ENCODE measurements around the gene KLF13.

KLF13 gene

GRCh38 chr15:31371520-31372240 lies 45.0 kb downstream of the KLF13 start:
- DNase-seq = no peak
- Histone ChIP-seq H3K4me1 (ENCODE audit: low read length) (peaks cover 24% of the 10 kb centered on the region), H2AFZ (ENCODE audit: low read length) (no peak overlapping the region), H4K20me1 (ENCODE audit: insufficient read depth, low read length) (peaks cover 12% of the 10 kb centered on the region; the same call in 1 of the 2 replicates), H3F3A (ENCODE audit: insufficient read depth, low read length) (peaks cover 10% of the 10 kb centered on the region), H3K9me2 (replicated peaks; ENCODE audit: insufficient read depth, low read length) (no peaks in the 10 kb centered on the region), H3K9me3 (replicated peaks; ENCODE audit: insufficient read depth, low read length) (no peaks in the 10 kb centered on the region), H3K79me2 (ENCODE audit: low read length) (peaks cover 99% of the 10 kb centered on the region), H3K27ac (ENCODE audit: low read length) (no peak overlapping the region), H3K4me3 (ENCODE audit: low read length) (no peak overlapping the region), H3K36me3 (replicated peaks; ENCODE audit: insufficient read depth, low read length) (no peaks in the 10 kb centered on the region; the same call in 1 of the 2 replicates), H3K9ac (ENCODE audit: low read length) (no peak overlapping the region), H3K27me3 (replicated peaks; ENCODE audit: insufficient read depth, low read length) (no peaks in the 10 kb centered on the region), H3K4me2 (ENCODE audit: low read depth, low read length) (no peak overlapping the region)
- TF ChIP-seq EZH2 (optimal IDR thresholded peaks at IDR 0.05; ENCODE audit: low read depth, low read length) (no peak), EZH2phosphoT487 (IDR thresholded peaks at IDR 0.05; ENCODE audit: low read length) (no peak)
- TF ChIP-seq, protein P1, sequence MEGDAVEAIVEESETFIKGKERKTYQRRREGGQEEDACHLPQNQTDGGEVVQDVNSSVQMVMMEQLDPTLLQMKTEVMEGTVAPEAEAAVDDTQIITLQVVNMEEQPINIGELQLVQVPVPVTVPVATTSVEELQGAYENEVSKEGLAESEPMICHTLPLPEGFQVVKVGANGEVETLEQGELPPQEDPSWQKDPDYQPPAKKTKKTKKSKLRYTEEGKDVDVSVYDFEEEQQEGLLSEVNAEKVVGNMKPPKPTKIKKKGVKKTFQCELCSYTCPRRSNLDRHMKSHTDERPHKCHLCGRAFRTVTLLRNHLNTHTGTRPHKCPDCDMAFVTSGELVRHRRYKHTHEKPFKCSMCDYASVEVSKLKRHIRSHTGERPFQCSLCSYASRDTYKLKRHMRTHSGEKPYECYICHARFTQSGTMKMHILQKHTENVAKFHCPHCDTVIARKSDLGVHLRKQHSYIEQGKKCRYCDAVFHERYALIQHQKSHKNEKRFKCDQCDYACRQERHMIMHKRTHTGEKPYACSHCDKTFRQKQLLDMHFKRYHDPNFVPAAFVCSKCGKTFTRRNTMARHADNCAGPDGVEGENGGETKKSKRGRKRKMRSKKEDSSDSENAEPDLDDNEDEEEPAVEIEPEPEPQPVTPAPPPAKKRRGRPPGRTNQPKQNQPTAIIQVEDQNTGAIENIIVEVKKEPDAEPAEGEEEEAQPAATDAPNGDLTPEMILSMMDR (IDR thresholded peaks at IDR 0.05; ENCODE audit: low read length) = no peak

DNA sequence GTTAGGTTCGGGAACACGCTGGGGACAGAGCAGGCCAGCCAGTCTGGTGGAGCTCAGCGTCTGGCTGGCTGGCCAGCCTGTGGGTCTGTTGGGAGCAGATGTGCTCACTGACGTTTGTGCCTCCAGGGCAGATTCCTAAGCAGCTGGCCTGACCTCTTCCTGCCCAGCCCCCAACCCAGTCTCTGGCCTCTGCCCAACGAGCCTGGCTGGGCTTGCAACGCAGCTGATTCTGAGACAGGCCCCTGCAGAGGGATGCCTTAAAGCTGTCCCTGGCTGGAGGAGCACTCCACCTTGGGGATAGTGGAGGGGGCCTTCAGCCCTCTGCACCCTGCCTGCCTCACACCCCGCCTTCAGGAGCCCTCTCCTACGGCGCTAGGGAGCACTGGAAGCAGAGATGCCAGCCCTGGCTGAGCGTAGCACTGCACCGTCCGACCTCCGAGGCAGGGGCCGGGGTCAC lies 46.0 kb downstream of the KLF13 start:
- H3K27me3 ChIP-seq (replicated peaks; ENCODE audit: insufficient read depth, low read length) = no peaks in the 10 kb centered on the region
- H3K9ac ChIP-seq (ENCODE audit: low read length) = no peak overlapping the region
- no peaks in the 10 kb centered on the region for H3K9me2 ChIP-seq (replicated peaks; ENCODE audit: insufficient read depth, low read length)
- no peaks in the 10 kb centered on the region; the same call in 1 of the 2 replicates for H3K36me3 ChIP-seq (replicated peaks; ENCODE audit: insufficient read depth, low read length)
- no peak overlapping the region for H3K27ac ChIP-seq (ENCODE audit: low read length)
- H3K4me1 ChIP-seq (ENCODE audit: low read length) = peaks cover 14% of the 10 kb centered on the region
- peaks cover 96% of the 10 kb centered on the region for H3K79me2 ChIP-seq (ENCODE audit: low read length)
- peaks cover 7% of the 10 kb centered on the region; the same call in 1 of the 2 replicates for H3F3A ChIP-seq (ENCODE audit: insufficient read depth, low read length)
- no peak overlapping the region for H3K4me3 ChIP-seq (ENCODE audit: low read length)
- H3K9me3 ChIP-seq (replicated peaks; ENCODE audit: insufficient read depth, low read length) = no peaks in the 10 kb centered on the region
- DNase-seq = no peak
- peaks cover 12% of the 10 kb centered on the region; the same call in 1 of the 2 replicates for H4K20me1 ChIP-seq (ENCODE audit: insufficient read depth, low read length)
- TF ChIP-seq, protein P1 (IDR thresholded peaks at IDR 0.05; ENCODE audit: low read length) = no peak
- TF ChIP-seq EZH2 (optimal IDR thresholded peaks at IDR 0.05; ENCODE audit: low read depth, low read length) = no peak
- no peak for TF ChIP-seq EZH2phosphoT487 (IDR thresholded peaks at IDR 0.05; ENCODE audit: low read length)
- H2AFZ ChIP-seq (ENCODE audit: low read length) = no peak overlapping the region
- H3K4me2 ChIP-seq (ENCODE audit: low read depth, low read length) = no peak overlapping the region

GRCh38 chr15:31373096-31373865 lies 46.6 kb downstream of the KLF13 start:
- Histone ChIP-seq H3K36me3 (replicated peaks; ENCODE audit: insufficient read depth, low read length) (no peaks in the 10 kb centered on the region; the same call in 1 of the 2 replicates), H3K9me2 (replicated peaks; ENCODE audit: insufficient read depth, low read length) (no peaks in the 10 kb centered on the region), H4K20me1 (ENCODE audit: insufficient read depth, low read length) (peaks cover 8% of the 10 kb centered on the region; the same call in 1 of the 2 replicates), H3K79me2 (ENCODE audit: low read length) (peaks cover 90% of the 10 kb centered on the region), H3K27ac (ENCODE audit: low read length) (no peak overlapping the region), H3K4me1 (ENCODE audit: low read length) (peaks cover 8% of the 10 kb centered on the region), H3K9ac (ENCODE audit: low read length) (no peak overlapping the region), H3K4me2 (ENCODE audit: low read depth, low read length) (no peak overlapping the region), H3K27me3 (replicated peaks; ENCODE audit: insufficient read depth, low read length) (no peaks in the 10 kb centered on the region), H3K4me3 (ENCODE audit: low read length) (no peak overlapping the region), H3K9me3 (replicated peaks; ENCODE audit: insufficient read depth, low read length) (no peaks in the 10 kb centered on the region), H3F3A (ENCODE audit: insufficient read depth, low read length) (peaks cover 7% of the 10 kb centered on the region; the same call in 1 of the 2 replicates), H2AFZ (ENCODE audit: low read length) (no peak overlapping the region)
- no peak for DNase-seq
- TF ChIP-seq EZH2 (optimal IDR thresholded peaks at IDR 0.05; ENCODE audit: low read depth, low read length) (no peak), EZH2phosphoT487 (IDR thresholded peaks at IDR 0.05; ENCODE audit: low read length) (no peak)
- TF ChIP-seq, protein P1 (IDR thresholded peaks at IDR 0.05; ENCODE audit: low read length) = no peak
